AG04450 (cell line): ENCODE measurements around the gene EXOC4. TPM values are rescaled to one million over a fixed set of nuclear protein-coding genes. Genes with fewer than 3 reads are reported as not detected.
"Not testable (repeated sequence)": the region's sequence is repeated elsewhere in the genome, so short reads cannot be mapped to it uniquely, and the experiment has no call there.

Experiments
- CTCF ChIA-PET: fragments of 300-600, 350-600 bp; formaldehyde crosslinking; extraction: SDS; loops from one replicate; lab custom pipeline; 2022; ENCODE audit warnings: antibody characterized with exemption, inconsistent platforms; lab: Charles Lee
- POLR2A ChIA-PET: fragments of 350-600 bp; formaldehyde crosslinking; extraction: SDS; loops from one replicate; lab custom pipeline; 2021; ENCODE audit warnings: antibody characterized with exemption, inconsistent platforms; lab: Yijun Ruan, JAX
- DNase-seq: peaks from one replicate; pipeline ENCODE4 v3.0.0-alpha.2; 2011; ENCODE audit warnings: low read depth, low spot score
- H3K27ac ChIP-seq: one replicate; pipeline ENCODE4 v1.5.1; 2012; ENCODE audit warnings: low read depth, low read length, control low read depth
- H3K27me3 ChIP-seq: one replicate; pipeline ENCODE4 v1.6.0; 2012; ENCODE audit warnings: low read length; ENCODE audit not compliant: control insufficient read depth, insufficient read depth
- H3K4me3 ChIP-seq: 2 replicates; pipeline ENCODE4 v1.5.1; 2011; ENCODE audit warnings: mild to moderate bottlenecking, low read depth, low read length, control low read depth
- H3K9me3 ChIP-seq: 2 replicates; pipeline ENCODE4 v1.5.1; 2012; ENCODE audit warnings: low read length; ENCODE audit not compliant: control insufficient read depth, insufficient read depth
- CTCF ChIP-seq: IDR thresholded peaks from 2 replicates; pipeline ENCODE4 v1.5.1; 2011; ENCODE audit warnings: low read depth, low read length, control low read depth, inconsistent platforms
- polyA plus RNA-seq: library from polyadenylated mRNA; depleted of rRNA; stranded (reverse); fragments of >200 nt; gene quantifications from 2 replicates; pipeline ENCODE4 v1.2.3, GENCODE V29; 2011

The EXOC4 gene
- polyA plus RNA-seq, 1 experiment: 73.5 TPM

- H3K4me3 ChIP-seq: no peak overlapping the region
- no peak for TF ChIP-seq CTCF
- no peak overlapping the region for H3K27ac ChIP-seq
- ChIA-PET CTCF (no interaction called here), POLR2A (no interaction called here)
- no peaks in the 10 kb centered on the region; the same call in 1 of the 2 replicates for H3K9me3 ChIP-seq
- H3K27me3 ChIP-seq: no peaks in the 10 kb centered on the region
- DNase-seq: no peak
These were observed 523.4 kb downstream of the EXOC4 start for GRCh38 chr7:133776266-133776665.

DNA sequence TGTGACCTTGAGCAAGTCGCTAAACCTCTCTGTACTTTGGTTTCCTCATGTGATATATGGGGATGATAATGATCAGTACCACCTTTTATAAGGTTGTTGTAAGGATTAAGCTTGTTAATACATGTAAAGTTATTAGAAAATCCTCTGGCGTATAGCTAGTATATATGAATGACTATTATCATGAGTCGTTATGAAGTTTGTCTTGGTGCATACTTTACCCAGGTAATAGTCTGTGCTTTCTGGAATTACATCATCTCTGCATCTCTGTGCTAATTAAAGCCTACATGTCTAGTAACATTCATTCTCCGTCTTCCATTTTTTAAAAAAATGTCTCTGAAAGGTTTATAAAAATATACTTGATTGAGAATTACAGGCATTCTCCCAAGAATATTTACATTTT lies 524.8 kb downstream of the EXOC4 start:
- Histone ChIP-seq H3K27ac (no peak overlapping the region), H3K4me3 (no peak overlapping the region), H3K27me3 (no peaks in the 10 kb centered on the region), H3K9me3 (no peaks in the 10 kb centered on the region; the same call in 1 of the 2 replicates)
- DNase-seq: no peak
- TF ChIP-seq CTCF: no peak
- POLR2A ChIA-PET: no interaction called here
- CTCF ChIA-PET: no interaction called here

GRCh38 chr7:133778472-133778871 lies 525.6 kb downstream of the EXOC4 start:
- no peaks in the 10 kb centered on the region; the same call in 1 of the 2 replicates for H3K9me3 ChIP-seq
- no peak overlapping the region for H3K27ac ChIP-seq
- no peaks in the 10 kb centered on the region for H3K27me3 ChIP-seq
- no peak for TF ChIP-seq CTCF
- POLR2A ChIA-PET: no interaction called here
- no peak overlapping the region for H3K4me3 ChIP-seq
- CTCF ChIA-PET: no interaction called here
- no peak for DNase-seq

DNA sequence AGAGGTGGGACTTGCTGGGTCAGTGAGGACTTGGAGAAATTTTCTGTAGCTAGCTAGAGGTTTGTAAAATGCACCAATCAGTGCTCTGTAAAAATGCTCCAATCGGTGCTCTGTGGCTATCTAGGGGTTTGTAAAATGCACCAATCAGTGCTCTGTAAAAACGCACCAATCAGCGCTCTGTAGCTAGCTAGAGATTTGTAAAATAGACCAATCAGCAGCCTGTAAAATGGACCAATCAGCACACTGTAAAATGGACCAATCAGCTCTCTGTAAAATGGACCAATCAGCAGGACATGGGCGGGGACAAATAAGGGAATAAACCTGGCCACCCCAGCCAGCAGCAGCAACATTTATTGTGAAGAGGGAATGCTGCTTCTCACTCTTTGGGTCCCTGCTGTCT lies 526.7 kb downstream of the EXOC4 start:
- DNase-seq, H3K9me3 ChIP-seq, H3K27ac ChIP-seq, H3K27me3 ChIP-seq, H3K4me3 ChIP-seq: not testable (repeated sequence)
- POLR2A ChIA-PET: interaction anchor here (0.7 kb wide), 1 partner anchor 9 kb away, joined by 3 read pairs; no protein-coding TSS in a partner anchor
- CTCF ChIA-PET: interaction anchor here (1.1 kb wide), 1 partner anchor 36 kb away, joined by 4 read pairs; no protein-coding TSS in a partner anchor

GRCh38 chr7:133780912-133781311 lies 528.0 kb downstream of the EXOC4 start:
- no peak for DNase-seq
- no peak for TF ChIP-seq CTCF
- ChIA-PET POLR2A (no interaction called here), CTCF (no interaction called here)
- Histone ChIP-seq H3K9me3 (no peaks in the 10 kb centered on the region; the same call in 1 of the 2 replicates), H3K27me3 (no peaks in the 10 kb centered on the region), H3K4me3 (no peak overlapping the region), H3K27ac (no peak overlapping the region)
